GF-D8 (cell line): ENCODE results near the gene CRIM1.

Source experiments
- DNase-seq: peaks from one replicate; lab custom pipeline; 2025; lab: John Stamatoyannopoulos, UW

CRIM1 gene

DNA sequence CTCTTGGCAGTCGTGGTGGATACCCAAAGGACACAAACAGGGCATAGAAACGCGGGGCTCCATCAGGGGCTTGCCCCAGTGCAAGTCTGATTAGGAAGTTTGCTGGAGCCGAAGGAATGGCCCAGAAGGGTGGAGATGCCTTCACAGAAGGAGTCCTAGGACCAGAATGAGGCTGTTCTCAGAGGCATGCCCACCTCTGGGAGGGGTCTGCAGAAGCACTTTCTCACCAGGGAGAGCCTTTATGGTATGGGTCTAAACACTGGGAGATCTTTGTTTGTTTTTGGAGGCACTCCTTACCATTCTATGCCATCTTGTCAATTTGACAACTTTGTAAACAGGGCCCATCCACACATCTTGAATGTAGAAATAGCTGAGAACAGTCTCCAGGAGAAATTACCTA lies 75.0 kb downstream of the CRIM1 start:
- DNase-seq, result no peak

GRCh38 chr2:36432479-36432878 lies 76.9 kb downstream of the CRIM1 start:
- no peak for DNase-seq

DNA sequence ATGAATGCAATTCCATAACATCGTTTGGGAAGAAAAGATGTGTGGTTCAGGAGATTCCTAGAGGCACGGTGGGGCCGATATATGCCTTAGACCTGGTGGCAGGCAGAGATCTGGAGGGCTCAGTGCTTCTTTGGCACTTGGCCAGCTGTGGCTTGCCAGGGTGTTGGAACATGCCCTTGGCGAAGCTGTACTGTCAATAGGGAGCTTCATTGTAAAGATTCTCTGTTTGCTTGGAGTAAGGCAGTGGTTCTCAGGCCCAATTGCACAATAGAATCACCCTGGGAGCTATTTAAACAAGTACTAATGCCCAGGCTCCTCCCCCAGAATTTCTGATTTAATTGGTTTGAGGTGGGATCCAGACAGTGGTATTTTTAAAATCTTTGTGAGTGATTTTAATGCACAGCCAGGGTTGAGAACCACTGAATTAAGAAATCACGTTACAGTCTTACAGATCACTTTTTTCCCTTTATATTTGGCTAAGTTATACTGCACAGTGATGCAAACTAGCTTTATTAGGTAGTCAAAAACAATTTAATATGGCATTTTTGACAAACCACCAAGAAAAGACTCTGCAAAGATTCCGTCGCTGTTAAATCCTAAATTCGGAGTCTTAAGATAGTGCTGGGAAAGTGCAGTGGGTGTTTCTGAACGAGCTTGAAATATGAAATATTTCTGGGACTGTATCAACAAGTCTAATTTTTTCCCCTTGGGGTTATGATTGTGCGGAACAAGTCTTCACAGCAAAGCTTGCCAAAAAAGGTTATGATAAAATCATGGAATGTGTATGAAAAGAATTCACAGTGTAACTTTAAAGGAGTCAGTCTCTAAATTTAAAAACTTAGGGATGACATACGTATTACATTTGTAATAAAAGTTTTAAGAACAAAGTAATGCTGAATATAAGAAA lies 78.0 kb downstream of the CRIM1 start:
- DNase-seq, result no peak

DNA sequence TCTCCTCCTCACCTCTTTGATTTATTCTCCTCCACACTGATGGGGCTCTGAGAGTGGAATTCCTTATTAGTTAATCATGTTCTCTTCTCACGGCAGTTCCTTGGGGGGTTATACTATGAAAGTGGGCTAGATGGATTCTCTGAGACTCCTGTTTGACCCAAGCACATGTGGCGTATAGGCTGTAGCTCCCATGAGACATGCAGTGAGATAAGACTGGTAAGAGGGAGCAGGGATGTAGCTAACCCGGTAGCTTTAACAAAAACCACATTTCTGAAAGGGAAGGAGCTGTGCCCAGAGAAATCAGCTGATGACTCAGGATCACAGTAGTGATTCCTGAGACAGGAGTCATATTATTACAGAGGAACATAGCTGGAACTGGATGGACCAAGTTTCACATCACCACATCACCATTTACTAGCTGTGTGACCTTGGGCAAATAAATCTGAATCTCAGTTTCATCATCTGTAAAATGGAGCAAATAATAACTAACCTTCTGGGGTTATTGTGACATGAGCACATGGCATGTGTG lies 82.9 kb downstream of the CRIM1 start:
- no peak for DNase-seq

DNA sequence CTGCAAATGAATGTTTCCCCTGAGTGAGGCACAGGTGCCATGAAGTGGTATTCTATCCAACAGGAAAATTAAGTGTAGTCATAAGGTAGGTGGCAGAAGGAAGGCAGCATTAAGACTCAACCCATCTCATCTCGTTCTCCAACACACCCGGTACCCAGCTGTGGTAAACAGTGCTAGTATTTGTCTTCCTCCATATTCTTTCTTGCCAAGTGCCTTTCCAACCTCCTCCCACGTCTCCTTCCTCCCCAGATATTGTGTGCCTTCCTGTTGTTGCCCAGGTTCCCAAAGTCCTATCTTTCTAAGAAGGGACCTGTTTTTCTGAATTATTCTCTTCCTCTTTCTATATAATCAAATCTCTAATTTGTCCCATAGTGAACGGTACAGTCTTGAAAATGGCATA lies 83.5 kb downstream of the CRIM1 start:
- no peak for DNase-seq

DNA sequence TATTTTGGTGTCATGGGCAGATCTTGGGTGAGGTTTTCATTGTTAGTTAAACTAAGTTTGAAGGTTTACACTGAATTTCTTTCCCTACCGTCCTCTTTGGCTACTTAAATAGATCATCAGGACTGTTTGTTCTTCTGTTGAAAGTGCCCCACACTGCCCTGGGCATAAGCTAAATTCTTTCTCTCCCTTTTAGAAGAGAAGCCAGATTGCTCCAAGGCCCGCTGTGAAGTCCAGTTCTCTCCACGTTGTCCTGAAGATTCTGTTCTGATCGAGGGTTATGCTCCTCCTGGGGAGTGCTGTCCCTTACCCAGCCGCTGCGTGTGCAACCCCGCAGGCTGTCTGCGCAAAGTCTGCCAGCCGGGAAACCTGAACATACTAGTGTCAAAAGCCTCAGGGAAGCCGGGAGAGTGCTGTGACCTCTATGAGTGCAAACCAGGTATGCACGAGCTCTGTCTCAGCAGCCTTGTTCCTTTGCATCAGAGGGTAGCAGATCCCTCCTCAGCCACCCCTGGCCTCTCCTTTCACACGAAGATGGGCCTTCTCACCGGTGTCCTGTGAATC lies 85.6 kb downstream of the CRIM1 start:
- DNase-seq, result no peak

- no peak for DNase-seq
Measured at GRCh38 chr2:36441816-36442215, 86.2 kb downstream of the CRIM1 start.

GRCh38 chr2:36444216-36444936 lies 88.8 kb downstream of the CRIM1 start:
- no peak for DNase-seq

DNA sequence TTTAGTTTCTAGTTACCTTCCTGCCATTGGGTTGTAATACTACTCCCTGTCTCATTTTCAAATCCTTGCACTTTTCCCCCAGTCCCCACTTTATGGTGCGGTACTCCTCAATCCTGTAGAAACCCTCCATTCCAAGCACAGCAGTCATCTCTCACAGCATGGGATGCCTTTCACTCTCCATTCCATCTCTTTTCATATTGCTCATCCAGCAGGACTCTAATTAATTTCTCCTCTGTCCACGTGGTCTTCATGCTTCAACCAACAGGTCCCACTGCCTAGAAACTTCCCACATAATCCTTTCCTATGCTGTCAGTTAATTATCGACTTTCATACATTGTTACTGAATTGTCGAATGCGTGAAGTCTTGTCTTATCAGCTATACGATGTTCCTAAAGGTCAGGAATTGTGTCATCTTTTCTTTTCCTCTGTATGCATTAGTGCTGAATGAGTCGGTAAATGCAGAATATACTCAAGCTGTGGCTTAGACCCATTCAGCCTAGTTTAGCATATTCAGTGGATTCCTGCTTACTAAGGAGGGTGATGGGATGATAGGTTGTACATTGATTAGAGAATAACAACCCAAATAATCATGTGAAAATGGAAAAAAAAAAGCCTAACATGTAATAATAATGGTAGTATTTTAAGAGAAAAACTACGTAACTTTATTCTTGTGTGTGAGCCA lies 89.7 kb downstream of the CRIM1 start:
- no peak for DNase-seq

- no peak for DNase-seq
Measured at GRCh38 chr2:36446294-36446693, 90.7 kb downstream of the CRIM1 start.

DNA sequence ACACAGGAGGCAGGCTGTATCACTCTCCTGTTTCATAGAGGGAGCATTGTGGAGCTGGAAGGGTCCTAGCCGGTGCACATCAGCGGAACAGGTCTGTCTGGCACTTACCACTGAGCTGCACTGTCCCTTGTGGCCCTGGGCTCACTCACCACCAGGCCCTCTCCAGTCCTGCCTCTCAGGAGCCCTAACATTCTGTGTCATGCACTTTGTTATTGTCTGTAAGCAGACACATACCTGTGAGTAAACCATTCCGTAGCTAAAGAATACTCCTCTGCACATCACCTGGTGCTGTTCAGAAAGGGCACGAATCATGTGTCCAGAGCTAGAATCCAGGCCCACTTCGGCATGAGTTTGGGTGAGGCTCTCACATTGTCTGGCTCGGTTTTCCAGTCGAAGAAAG lies 93.6 kb downstream of the CRIM1 start:
- no peak for DNase-seq

DNA sequence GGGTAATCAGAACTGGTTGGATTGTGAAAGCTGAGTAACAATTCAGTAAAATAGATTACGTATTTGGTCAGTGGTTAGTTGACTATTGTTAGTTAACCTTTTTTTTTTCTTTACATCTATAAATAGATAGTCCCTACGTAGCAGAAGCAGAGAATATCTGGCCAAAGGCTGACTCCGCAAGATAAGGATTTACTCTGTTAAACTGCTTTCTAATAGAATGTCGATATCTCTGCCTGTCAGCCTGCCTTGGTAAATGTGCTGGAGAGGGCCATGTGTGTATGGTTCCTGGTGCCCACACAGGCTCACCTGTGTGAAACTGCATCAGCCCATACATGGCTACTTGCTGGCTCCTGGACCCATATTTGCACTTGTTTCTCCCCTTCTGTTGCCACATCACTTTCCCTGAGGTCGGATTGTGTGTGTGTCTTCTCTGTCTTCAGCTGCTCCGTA lies 94.4 kb downstream of the CRIM1 start:
- no peak for DNase-seq

DNA sequence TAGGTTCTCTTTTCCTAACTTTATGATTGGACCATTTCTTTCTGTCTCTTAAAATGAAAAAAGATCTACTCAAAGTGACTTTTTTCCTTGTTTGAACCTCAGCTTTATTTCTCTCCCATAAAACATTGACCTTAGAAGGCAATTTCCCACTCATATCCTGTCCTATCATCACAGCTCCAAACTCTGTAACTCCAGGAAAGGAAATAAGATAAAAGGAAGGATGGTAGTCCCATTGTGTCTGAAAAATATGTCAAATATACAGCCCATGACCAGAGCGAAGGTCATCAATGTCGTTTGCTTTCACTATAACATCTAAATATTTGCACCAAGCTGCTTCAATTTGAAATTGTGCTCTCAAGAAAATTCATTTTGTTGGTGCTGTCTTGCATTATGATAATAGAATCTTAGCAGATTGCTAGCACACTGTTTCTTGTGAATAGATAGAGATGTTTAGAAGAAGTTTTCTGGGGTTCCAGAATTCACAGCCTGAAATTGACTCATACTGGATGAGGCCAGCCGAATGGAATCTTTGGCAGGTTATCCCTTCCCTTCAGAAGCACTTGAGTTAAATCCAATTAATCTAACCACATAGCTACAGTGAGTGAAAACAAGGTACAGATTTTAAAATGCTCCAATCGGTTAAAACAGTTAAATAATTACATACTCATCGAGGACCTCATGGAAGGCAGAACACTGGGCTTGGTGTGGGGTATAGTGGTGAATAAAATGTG lies 95.1 kb downstream of the CRIM1 start:
- DNase-seq, result no peak

DNA sequence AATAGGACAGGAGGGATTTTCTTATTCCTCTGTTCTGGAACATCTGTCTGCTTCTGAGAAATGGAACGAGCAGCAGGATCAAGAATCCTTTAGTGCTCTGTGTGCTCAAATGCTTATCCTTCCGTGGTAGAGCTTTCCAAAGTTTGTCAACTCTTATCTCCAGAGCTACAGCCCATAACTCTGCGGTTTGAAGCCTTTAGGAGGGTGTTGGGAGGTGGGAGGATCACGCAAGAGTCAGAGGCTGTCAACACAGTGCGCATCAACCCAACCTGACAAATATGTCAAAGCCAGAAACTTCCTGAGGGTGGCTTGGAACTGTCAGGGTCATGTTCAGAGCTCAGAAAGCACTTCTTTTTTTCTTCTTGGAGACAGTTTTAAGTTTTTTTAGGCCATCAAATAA lies 95.9 kb downstream of the CRIM1 start:
- DNase-seq, result peak; percentile 33

DNA sequence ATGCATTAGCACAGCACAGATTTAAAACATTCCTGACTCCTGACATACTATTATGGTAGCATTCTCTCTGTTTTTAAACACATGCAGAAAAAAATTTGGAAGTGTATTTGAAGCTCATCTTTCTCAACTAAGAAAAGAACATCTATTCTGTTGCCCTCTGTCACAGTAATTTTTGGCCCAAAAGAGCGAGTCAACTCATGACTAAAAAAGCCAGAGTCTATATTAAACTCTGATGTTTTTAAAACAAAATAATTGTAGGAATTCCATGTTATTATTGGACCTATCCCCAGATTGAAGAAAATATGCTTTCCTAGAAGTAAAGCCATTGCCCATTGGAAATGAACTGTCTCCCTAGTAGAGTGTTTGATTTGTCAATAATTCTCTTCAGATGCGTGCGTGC lies 96.7 kb downstream of the CRIM1 start:
- no peak for DNase-seq

DNA sequence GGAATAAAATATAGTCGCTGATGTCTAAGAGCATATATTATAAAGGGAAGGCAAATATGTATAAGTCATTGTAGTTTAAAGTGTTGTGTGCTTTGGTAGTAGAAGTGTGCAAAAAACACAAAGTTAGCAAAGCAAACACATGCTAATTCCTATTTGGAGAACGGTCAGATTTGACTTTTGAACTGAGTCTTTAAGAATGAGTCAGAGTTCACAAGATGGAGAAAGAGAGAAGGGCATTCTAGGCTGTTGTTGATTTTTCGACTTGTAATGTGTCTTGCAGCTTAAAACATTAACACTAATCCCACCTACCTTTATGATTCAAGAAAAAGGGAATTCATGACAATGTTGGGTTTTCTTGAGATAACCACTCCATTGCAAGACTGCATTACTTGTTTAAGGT lies 98.1 kb downstream of the CRIM1 start:
- no peak for DNase-seq

- no peak for DNase-seq
Measured at GRCh38 chr2:36455011-36455410, 99.4 kb downstream of the CRIM1 start.

- DNase-seq, result no peak
Measured at GRCh38 chr2:36455788-36456187, 100.2 kb downstream of the CRIM1 start.

DNA sequence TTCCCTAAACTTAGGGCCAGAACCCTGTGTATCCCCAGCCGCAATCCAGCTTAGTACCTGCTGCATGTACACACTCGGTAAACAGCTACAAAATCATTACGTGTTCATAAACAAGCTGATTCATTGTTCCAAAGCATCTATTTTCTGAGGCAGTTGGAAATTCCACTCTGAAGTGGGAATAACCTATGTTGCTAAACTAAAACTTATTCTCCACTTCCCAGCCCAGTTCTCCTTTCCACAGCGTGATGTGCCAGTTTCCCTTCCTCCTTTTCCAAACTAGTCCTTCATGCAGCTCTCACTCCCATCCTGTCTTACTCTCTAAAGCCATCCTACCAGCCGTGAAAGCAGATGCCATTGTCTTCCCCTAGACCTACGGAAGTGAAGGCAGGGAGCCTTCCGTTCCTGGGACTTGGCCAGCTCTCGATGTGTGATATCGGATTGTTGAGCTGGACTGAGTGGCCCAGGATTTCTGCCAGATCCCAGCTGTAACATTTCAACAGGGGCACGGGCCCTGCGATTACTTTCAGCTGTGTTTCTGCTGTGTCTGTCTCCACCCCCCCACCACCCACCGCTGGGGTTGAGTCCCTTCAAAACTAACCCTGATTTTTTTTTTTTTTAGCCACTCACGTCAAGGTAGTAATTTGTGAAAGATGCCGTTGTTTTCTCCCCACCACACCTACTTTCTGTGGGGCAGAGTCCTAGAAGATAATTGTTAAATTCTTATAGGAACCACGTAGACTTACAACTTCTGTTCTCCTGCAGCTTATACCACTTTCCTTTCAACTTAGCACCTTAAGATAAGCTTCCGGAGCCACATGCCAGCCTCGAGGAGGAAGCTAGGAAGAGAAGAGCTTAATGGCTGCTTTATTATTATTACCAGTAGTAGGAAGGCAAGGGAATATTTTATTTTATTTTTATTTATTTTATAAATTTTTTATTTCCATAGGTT lies 100.9 kb downstream of the CRIM1 start:
- no peak for DNase-seq

DNA sequence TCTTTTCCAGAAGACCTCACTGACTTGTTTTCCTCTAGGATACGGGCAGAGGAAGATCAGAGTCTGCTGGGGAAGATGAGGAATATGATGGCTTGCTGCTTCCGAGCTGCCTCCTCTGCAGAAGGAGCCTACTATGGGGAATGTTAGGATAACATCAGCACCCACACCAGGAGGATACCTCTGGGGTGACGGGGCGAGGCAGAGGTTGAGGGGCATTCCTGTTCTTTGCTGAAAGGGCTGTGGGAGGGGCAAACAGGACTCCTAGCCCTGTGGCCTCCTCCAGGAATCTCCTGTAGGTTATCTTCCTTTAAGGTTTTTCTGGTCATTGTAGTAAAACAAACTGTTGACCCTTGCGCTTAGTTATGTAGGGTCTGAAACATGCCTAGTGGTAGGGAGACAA lies 102.5 kb downstream of the CRIM1 start:
- no peak for DNase-seq
